Activated naive CD4-positive, alpha-beta T cell treated with anti-CD3 and anti-CD28 coated beads, Interleukin-2, amount 50 U/mL, for 72 hours (primary cell): ENCODE results near the gene CLDN16. TPM values are rescaled to one million over a fixed set of nuclear protein-coding genes. Genes with fewer than 3 reads are reported as not detected.

Experiments used
- ATAC-seq, 2 donors: fragments of 150-1000 bp; cut with Tn5 transposase; 2 replicates each; pipeline ENCODE4 v1.10.0; 2021; ENCODE audit warnings: mild to moderate bottlenecking in 2 of 2, moderate library complexity in 2 of 2
- DNase-seq, 2 donors: peaks; one replicate each; pipeline ENCODE4 v3.0.0; 2021 to 2022; ENCODE audit warnings: low spot score in 2 of 2
- H3K27ac Mint-ChIP-seq, 2 donors: one replicate each; pipeline ENCODE4 v1.8.0; 2022; ENCODE audit warnings: mild to moderate bottlenecking in 2 of 2, mixed read lengths in 2 of 2
- H3K36me3 Mint-ChIP-seq, 2 donors: one replicate each; pipeline ENCODE4 v1.8.0; 2022; ENCODE audit warnings: mixed read lengths in 2 of 2
- H3K9me3 Mint-ChIP-seq, 2 donors: one replicate each; pipeline ENCODE4 v1.8.0; 2022; ENCODE audit warnings: mixed read lengths in 2 of 2
- total RNA-seq, 2 donors: library from RNA; stranded (reverse); gene quantifications; one replicate each; pipeline ENCODE4 v1.2.3, GENCODE V29; 2022

The CLDN16 gene
- total RNA-seq, 2 donors from 2014 or later, result not detected

- Mint-ChIP-seq H3K9me3 (no peaks in the 10 kb centered on the region), H3K36me3 (no peaks in the 10 kb centered on the region), H3K27ac (no peak overlapping the region)
- DNase-seq (no peak), ATAC-seq (no peak)
Measured at GRCh38 chr3:190455828-190456227, 67.9 kb downstream of the CLDN16 start.

- no peak for DNase-seq
- no peaks in the 10 kb centered on the region for H3K36me3 Mint-ChIP-seq
Measured at GRCh38 chr3:190456770-190457169, 68.8 kb downstream of the CLDN16 start.

GRCh38 chr3:190458040-190458439 is 70.1 kb downstream of the CLDN16 start:
- no peaks in the 10 kb centered on the region for H3K9me3 Mint-ChIP-seq
- no peak overlapping the region for H3K27ac Mint-ChIP-seq
- ATAC-seq, result no peak
- no peaks in the 10 kb centered on the region for H3K36me3 Mint-ChIP-seq
- no peak for DNase-seq

More at GRCh38 chr3:190456770-190457169, 68.8 kb downstream of the CLDN16 start:
- ATAC-seq, result no peak
- Mint-ChIP-seq H3K9me3 (no peaks in the 10 kb centered on the region), H3K27ac (no peak overlapping the region)

Other genes with a start within 250 kb of the CLDN16 start
- 10 to 100 TPM in 1 of 2 donors, 1 to 10 TPM in 1; 1.4 to 11.4 TPM for gene CLDN1, start 65.7 kb upstream of the CLDN16 start, total RNA-seq
- not detected for gene TMEM207, start 61.7 kb downstream of the CLDN16 start, total RNA-seq
- 10 to 100 TPM; 13.6 to 24.4 TPM for gene IL1RAP, start 125.9 kb downstream of the CLDN16 start, total RNA-seq